Esophagus (tissue), 2 donors: ENCODE results near the gene ZSCAN21. TPM values are rescaled to one million over a fixed set of nuclear protein-coding genes. Genes with fewer than 3 reads are reported as not detected.

Source experiments
- H3K27ac ChIP-seq, 2 donors: one replicate each; pipeline ENCODE4 v1.5.1; 2013; ENCODE audit warnings: low read depth in 2 of 2, mild to moderate bottlenecking in 2 of 2, inconsistent platforms in 1 of 2, low read length in 1 of 2, moderate library complexity in 1 of 2
- H3K27me3 ChIP-seq, 2 donors: one replicate each; pipeline ENCODE4 v1.6.1; 2013; ENCODE audit warnings: low read length in 2 of 2, control low read depth in 1 of 2, mild to moderate bottlenecking in 1 of 2; ENCODE audit not compliant: insufficient read depth in 2 of 2, control insufficient read depth in 1 of 2
- H3K36me3 ChIP-seq, 2 donors: one replicate each; pipeline ENCODE4 v1.6.1; 2013; ENCODE audit warnings: low read length in 1 of 2; ENCODE audit not compliant: control insufficient read depth in 2 of 2, insufficient read depth in 2 of 2
- H3K4me1 ChIP-seq, 2 donors: one replicate each; pipeline ENCODE4 v1.6.1; 2013; ENCODE audit warnings: low read length in 1 of 2; ENCODE audit not compliant: control insufficient read depth in 2 of 2, insufficient read depth in 2 of 2
- H3K4me3 ChIP-seq, 2 donors: one replicate each; pipeline ENCODE4 v1.5.1; 2013; ENCODE audit warnings: low read length in 2 of 2, mild to moderate bottlenecking in 2 of 2, low read depth in 1 of 2, moderate library complexity in 1 of 2
- H3K9me3 ChIP-seq, 2 donors: one replicate each; pipeline ENCODE4 v1.6.1; 2013; ENCODE audit warnings: mild to moderate bottlenecking in 2 of 2, low read depth in 1 of 2, low read length in 1 of 2, moderate library complexity in 1 of 2; ENCODE audit not compliant: control insufficient read depth in 2 of 2, insufficient read depth in 1 of 2
- WGBS, 2 donors: extraction: QIAGEN DNeasy Blood & Tissue Kit; methylation state at CpG; one replicate each; pipeline ENCODE4 v1.1.7; 2013; 5-methylcytosine and 5-hydroxymethylcytosine counted together
- polyA plus RNA-seq, 2 donors: library from polyadenylated mRNA; stranded (reverse); fragments of 200-250 nt; gene quantifications; one replicate each; pipeline ENCODE4 v1.2.3, GENCODE V29; 2013
- donor health status: healthy with polysubstance abuse.
- donor health status: Bipolar disorder and iron deficiency.

ZSCAN21 gene
- polyA plus RNA-seq, 2 donors, result 3.8 to 3.9 TPM

GRCh38 chr7:100048680-100049079 lies 894 bp upstream of the ZSCAN21 start:
- Histone ChIP-seq H3K27ac (no peak overlapping the region), H3K4me1 (no peaks in the 10 kb centered on the region)
- WGBS, 2 donors, result 71 to 82% methylated on average over 4 of the region's 4 CpGs

GRCh38 chr7:100051611-100052010 lies 2.0 kb downstream of the ZSCAN21 start:
- H3K27ac ChIP-seq, result no peak overlapping the region
- no peaks in the 10 kb centered on the region for H3K9me3 ChIP-seq
- H3K4me1 ChIP-seq, result no peaks in the 10 kb centered on the region
- H3K27me3 ChIP-seq, result no peaks in the 10 kb centered on the region
- 68 to 86% methylated on average over 3 of the region's 3 CpGs for WGBS, 2 donors
- H3K4me3 ChIP-seq, result no peak overlapping the region
- no peaks in the 10 kb centered on the region for H3K36me3 ChIP-seq

More at GRCh38 chr7:100048680-100049079, 894 bp upstream of the ZSCAN21 start:
- Histone ChIP-seq H3K4me3 (no peak overlapping the region), H3K9me3 (no peaks in the 10 kb centered on the region), H3K36me3 (no peaks in the 10 kb centered on the region), H3K27me3 (no peaks in the 10 kb centered on the region)

GRCh38 chr7:100053215-100053614 lies 3.6 kb downstream of the ZSCAN21 start:
- WGBS, 2 donors, result 30 to 42% methylated on average over 3 of the region's 3 CpGs
- H3K27me3 ChIP-seq, result no peaks in the 10 kb centered on the region
- no peak overlapping the region for H3K27ac ChIP-seq

DNA sequence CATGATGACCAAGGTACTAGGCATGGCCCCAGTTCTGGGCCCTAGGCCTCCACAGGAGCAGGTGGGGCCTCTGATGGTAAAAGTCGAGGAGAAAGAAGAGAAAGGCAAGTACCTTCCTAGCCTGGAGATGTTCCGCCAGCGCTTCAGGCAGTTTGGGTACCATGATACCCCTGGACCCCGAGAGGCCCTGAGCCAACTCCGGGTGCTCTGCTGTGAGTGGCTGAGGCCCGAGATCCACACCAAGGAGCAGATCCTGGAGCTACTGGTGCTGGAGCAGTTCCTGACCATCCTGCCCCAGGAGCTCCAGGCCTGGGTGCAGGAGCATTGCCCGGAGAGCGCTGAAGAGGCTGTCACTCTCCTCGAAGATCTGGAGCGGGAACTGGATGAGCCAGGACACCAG lies 7.4 kb downstream of the ZSCAN21 start:
- Histone ChIP-seq H3K27ac (no peak overlapping the region), H3K4me1 (peaks cover 0 to 2% of the 10 kb centered on the region in 2 donors), H3K27me3 (no peaks in the 10 kb centered on the region), H3K4me3 (no peak overlapping the region), H3K36me3 (peaks cover 8 to 13% of the 10 kb centered on the region in 2 donors), H3K9me3 (no peaks in the 10 kb centered on the region)
- 93 to 95% methylated on average over 10 of the region's 10 CpGs for whole genome bisulfite sequencing, 2 donors

More at GRCh38 chr7:100053215-100053614, 3.6 kb downstream of the ZSCAN21 start:
- Histone ChIP-seq H3K36me3 (peaks cover 6 to 7% of the 10 kb centered on the region in 2 donors), H3K4me3 (no peak overlapping the region), H3K9me3 (no peaks in the 10 kb centered on the region), H3K4me1 (peaks cover 0 to 2% of the 10 kb centered on the region in 2 donors)

GRCh38 chr7:100059251-100059739 lies 9.7 kb downstream of the ZSCAN21 start:
- peaks cover 13 to 17% of the 10 kb centered on the region in 2 donors for H3K36me3 ChIP-seq
- WGBS, 2 donors, result 90 to 93% methylated on average over 5 of the region's 5 CpGs
- no peak overlapping the region for H3K4me3 ChIP-seq

DNA sequence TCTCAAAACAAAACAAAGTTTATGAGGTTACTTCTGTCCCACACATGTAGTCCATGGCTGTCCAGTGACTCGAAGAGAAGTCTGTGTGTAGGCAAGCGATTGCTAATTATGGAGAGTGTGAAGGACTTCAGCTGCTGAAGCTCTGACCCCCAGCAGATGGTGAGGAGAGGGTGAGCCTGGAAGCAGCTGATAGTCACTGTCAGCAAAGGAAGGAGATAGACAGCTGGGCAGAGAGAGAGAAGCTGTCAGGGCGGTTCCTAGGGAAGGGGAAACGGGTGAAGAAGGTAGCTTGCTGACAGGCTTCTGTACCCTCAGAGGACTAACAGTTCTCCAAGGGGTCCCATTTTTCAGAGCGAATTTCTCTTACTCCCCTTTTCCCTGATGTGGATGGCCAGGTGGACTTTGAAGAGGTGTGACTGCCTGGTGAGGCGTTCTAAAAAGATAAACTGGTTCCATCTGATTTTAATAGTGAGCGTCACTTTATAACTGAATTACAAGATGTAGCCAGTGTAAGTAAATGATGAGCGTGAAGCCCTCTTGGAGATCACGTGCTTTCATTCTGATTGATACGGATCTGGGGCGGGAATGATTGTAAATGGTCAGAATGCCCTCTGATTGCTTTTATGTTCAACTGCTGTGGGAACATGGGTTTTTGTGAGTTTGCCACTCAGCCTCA lies 12.1 kb downstream of the ZSCAN21 start:
- Histone ChIP-seq H3K4me1 (peaks cover 0 to 2% of the 10 kb centered on the region in 2 donors), H3K36me3 (peaks cover 16 to 21% of the 10 kb centered on the region in 2 donors), H3K27me3 (no peaks in the 10 kb centered on the region), H3K4me3 (no peak overlapping the region), H3K27ac (no peak overlapping the region), H3K9me3 (no peaks in the 10 kb centered on the region)
- 93 to 94% methylated on average over 11 of the region's 11 CpGs for WGBS, 2 donors

More at GRCh38 chr7:100059251-100059739, 9.7 kb downstream of the ZSCAN21 start:
- no peaks in the 10 kb centered on the region for H3K9me3 ChIP-seq
- H3K4me1 ChIP-seq, result peaks cover 0 to 2% of the 10 kb centered on the region in 2 donors
- no peak overlapping the region for H3K27ac ChIP-seq
- H3K27me3 ChIP-seq, result no peaks in the 10 kb centered on the region

DNA sequence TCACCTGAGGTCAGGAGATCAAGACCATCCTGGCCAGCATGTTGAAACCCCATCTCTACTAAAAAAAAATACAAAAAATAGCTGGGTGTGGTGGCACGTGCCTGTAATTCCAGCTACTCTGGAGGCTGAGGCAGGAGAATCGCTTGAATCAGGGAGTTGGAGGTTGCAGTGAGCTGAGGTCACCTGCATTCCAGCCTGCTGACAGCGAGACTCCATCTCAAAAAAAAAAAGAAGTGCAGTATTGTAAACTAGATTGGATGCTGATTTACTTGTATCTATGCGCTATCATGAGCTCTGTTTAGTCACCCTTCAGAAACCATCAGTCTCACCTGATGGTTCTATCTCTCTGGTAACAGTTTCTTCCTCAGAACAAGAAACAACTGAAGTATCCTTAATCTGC lies 13.8 kb downstream of the ZSCAN21 start:
- Histone ChIP-seq H3K9me3 (no peaks in the 10 kb centered on the region), H3K4me3 (no peak overlapping the region), H3K4me1 (no peaks in the 10 kb centered on the region), H3K27ac (no peak overlapping the region), H3K27me3 (no peaks in the 10 kb centered on the region), H3K36me3 (peaks cover 9 to 12% of the 10 kb centered on the region in 2 donors)
- 92 to 98% methylated on average over 4 of the region's 4 CpGs for WGBS, 2 donors

GRCh38 chr7:100064162-100064561 lies 14.6 kb downstream of the ZSCAN21 start:
- H3K27ac ChIP-seq, result no peak overlapping the region
- H3K36me3 ChIP-seq, result peaks cover 9 to 12% of the 10 kb centered on the region in 2 donors
- WGBS, 2 donors, result 91 to 93% methylated on average over 9 of the region's 9 CpGs
- no peaks in the 10 kb centered on the region for H3K27me3 ChIP-seq
- H3K9me3 ChIP-seq, result no peaks in the 10 kb centered on the region
- H3K4me3 ChIP-seq, result no peak overlapping the region
- H3K4me1 ChIP-seq, result no peaks in the 10 kb centered on the region

- Histone ChIP-seq H3K27me3 (no peaks in the 10 kb centered on the region), H3K9me3 (peaks cover 1 to 7% of the 10 kb centered on the region in 2 donors), H3K27ac (peak overlapping the region in 1 of 2 donors; percentile 26), H3K4me1 (no peaks in the 10 kb centered on the region), H3K36me3 (peaks cover 9 to 17% of the 10 kb centered on the region in 2 donors), H3K4me3 (no peak overlapping the region)
- WGBS, 2 donors, result 52 to 59% methylated on average over 8 of the region's 8 CpGs
Observed at GRCh38 chr7:100065452-100066186, 16.0 kb downstream of the ZSCAN21 start.
